Measurements from ENCODE around the gene SUPT20HL2. TPM values are rescaled to one million over a fixed set of nuclear protein-coding genes. Genes with fewer than 3 reads are reported as not detected.

SUPT20HL2 gene
- total RNA-seq, 4 donors from 2014 or later = not detected

- Histone ChIP-seq H3K36me3 (no peaks in the 10 kb centered on the region), H3K9me3 (no peaks in the 10 kb centered on the region), H3K27ac (no peak overlapping the region), H3K4me3 (replicated peaks in 1 of 3) (no peak overlapping the region), H3K4me1 (no peaks in the 10 kb centered on the region), H3K27me3 (no peaks in the 10 kb centered on the region)
- TF ChIP-seq, protein P1, sequence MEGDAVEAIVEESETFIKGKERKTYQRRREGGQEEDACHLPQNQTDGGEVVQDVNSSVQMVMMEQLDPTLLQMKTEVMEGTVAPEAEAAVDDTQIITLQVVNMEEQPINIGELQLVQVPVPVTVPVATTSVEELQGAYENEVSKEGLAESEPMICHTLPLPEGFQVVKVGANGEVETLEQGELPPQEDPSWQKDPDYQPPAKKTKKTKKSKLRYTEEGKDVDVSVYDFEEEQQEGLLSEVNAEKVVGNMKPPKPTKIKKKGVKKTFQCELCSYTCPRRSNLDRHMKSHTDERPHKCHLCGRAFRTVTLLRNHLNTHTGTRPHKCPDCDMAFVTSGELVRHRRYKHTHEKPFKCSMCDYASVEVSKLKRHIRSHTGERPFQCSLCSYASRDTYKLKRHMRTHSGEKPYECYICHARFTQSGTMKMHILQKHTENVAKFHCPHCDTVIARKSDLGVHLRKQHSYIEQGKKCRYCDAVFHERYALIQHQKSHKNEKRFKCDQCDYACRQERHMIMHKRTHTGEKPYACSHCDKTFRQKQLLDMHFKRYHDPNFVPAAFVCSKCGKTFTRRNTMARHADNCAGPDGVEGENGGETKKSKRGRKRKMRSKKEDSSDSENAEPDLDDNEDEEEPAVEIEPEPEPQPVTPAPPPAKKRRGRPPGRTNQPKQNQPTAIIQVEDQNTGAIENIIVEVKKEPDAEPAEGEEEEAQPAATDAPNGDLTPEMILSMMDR (IDR thresholded peaks at IDR 0.05) = no peak
- no peak for TF ChIP-seq POLR2A (IDR thresholded peaks at IDR 0.05)
- no peak for DNase-seq
- 89 to 90% methylated on average over 4 of the region's 4 CpGs for WGBS, 2 donors
- intact Hi-C loops (cut with DNase I) = no loop called here
Observed at GRCh38 chrX:24266996-24267395, 46.9 kb downstream of the SUPT20HL2 start.

GRCh38 chrX:24264383-24264782 is 49.5 kb downstream of the SUPT20HL2 start:
- no peaks in the 10 kb centered on the region for H3K36me3 ChIP-seq
- WGBS, 2 donors = 82 to 84% methylated on average over 6 of the region's 6 CpGs
- TF ChIP-seq, protein P1 (IDR thresholded peaks at IDR 0.05) = no peak
- no peak for TF ChIP-seq POLR2A (IDR thresholded peaks at IDR 0.05)
- intact Hi-C loops (cut with DNase I) = no loop called here
- H3K4me1 ChIP-seq = no peaks in the 10 kb centered on the region
- H3K4me3 ChIP-seq (replicated peaks in 1 of 3) = no peak overlapping the region
- no peaks in the 10 kb centered on the region for H3K27me3 ChIP-seq
- DNase-seq = no peak
- no peak overlapping the region for H3K27ac ChIP-seq
- no peaks in the 10 kb centered on the region for H3K9me3 ChIP-seq

DNA sequence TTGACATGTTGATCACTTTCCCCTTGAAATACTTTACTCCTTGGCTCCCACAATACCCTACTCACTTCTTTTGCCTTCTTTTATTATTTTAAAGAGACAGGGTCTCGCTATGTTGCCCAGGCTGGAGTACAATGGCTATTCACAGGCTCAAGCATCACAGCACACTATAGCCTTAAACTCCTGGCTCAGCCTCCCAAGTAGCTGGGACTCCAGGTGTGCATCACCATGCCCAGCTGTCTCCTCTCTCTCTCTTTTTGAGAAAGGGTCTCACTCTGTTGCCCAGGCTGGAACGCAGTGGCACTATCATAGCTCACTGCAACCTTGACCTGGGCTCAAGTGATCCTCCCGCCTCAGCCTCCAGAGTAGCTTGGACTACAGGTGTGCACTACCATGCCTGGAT is 51.6 kb downstream of the SUPT20HL2 start:
- WGBS, 2 donors = 93 to 99% methylated on average over 3 of the region's 3 CpGs
- no peak overlapping the region for H3K4me3 ChIP-seq (replicated peaks in 1 of 3)
- H3K4me1 ChIP-seq = no peaks in the 10 kb centered on the region
- H3K27ac ChIP-seq = no peak overlapping the region
- no peak for DNase-seq
- H3K36me3 ChIP-seq = no peaks in the 10 kb centered on the region
- TF ChIP-seq, protein P1 (IDR thresholded peaks at IDR 0.05) = no peak
- no peak for TF ChIP-seq POLR2A (IDR thresholded peaks at IDR 0.05)
- H3K9me3 ChIP-seq = no peaks in the 10 kb centered on the region
- peaks cover 2% of the 10 kb centered on the region for H3K27me3 ChIP-seq
- intact Hi-C loops (cut with DNase I) = no loop called here

Other genes with a start within 250 kb of the SUPT20HL2 start
- 100 to 1,000 TPM in 1 of 4 donors, 10 to 100 TPM in 3; 63.7 to 105 (median 68.2) TPM for gene ZFX, start 164.3 kb downstream of the SUPT20HL2 start, total RNA-seq
- not detected for gene SUPT20HL1, start 46.6 kb upstream of the SUPT20HL2 start, total RNA-seq
- gene PDK3, start 151.2 kb upstream of the SUPT20HL2 start, total RNA-seq = 10 to 100 TPM; 15.2 to 25.9 (median 24.0) TPM